DND-41 (cell line): ENCODE data around the gene LYRM1.

ENCODE experiments used
- ATAC-seq: fragments of 200-7000 bp; cut with Tn5 transposase; 3 replicates; pipeline ENCODE4 v1.9.1; 2021; ENCODE audit warnings: low read depth; ENCODE audit not compliant: insufficient read depth
- DNase-seq: peaks from one replicate; pipeline ENCODE4 v3.0.0-alpha.2; 2020
- H2AFZ ChIP-seq: 2 replicates; pipeline ENCODE4 v1.6.0; 2012; ENCODE audit warnings: low read depth, low read length
- H3K27ac ChIP-seq: 2 replicates; pipeline ENCODE4 v1.5.1; 2012; ENCODE audit warnings: low read length, inconsistent platforms
- H3K27me3 ChIP-seq: fragments of 200-600 bp; sonication (generic); 2 replicates; pipeline ENCODE4 v1.6.0; 2012; ENCODE audit warnings: low read length, mild to moderate bottlenecking, inconsistent platforms; ENCODE audit not compliant: insufficient read depth, poor library complexity
- H3K36me3 ChIP-seq: 2 replicates; pipeline ENCODE4 v1.5.1; 2012; ENCODE audit warnings: low read length, inconsistent platforms; ENCODE audit not compliant: insufficient read depth
- H3K4me1 ChIP-seq: 2 replicates; pipeline ENCODE4 v1.5.1; 2012; ENCODE audit warnings: mild to moderate bottlenecking, low read length; ENCODE audit not compliant: insufficient read depth
- H3K4me2 ChIP-seq: 2 replicates; pipeline ENCODE4 v1.6.0; 2012; ENCODE audit warnings: mild to moderate bottlenecking, moderate library complexity, low read length, inconsistent platforms; ENCODE audit not compliant: insufficient read depth
- H3K4me3 ChIP-seq, 2 experiments: fragments of 200-600 bp in 1 of 2; shearing (Covaris generic) in 1 of 2; 2 replicates each; pipeline ENCODE4 v1.5.1; 2012 to 2016; ENCODE audit warnings: inconsistent platforms in 2 of 2, low read length in 2 of 2, mild to moderate bottlenecking in 2 of 2, low read depth in 1 of 2, moderate library complexity in 1 of 2
- H3K79me2 ChIP-seq: 2 replicates; pipeline ENCODE4 v1.6.0; 2012; ENCODE audit warnings: low read length, inconsistent platforms; ENCODE audit not compliant: insufficient read depth
- H3K9ac ChIP-seq: 2 replicates; pipeline ENCODE4 v1.6.0; 2012; ENCODE audit warnings: low read depth, mild to moderate bottlenecking, inconsistent platforms, low read length, moderate library complexity
- H3K9me3 ChIP-seq: 2 replicates; pipeline ENCODE4 v1.5.1; 2012; ENCODE audit warnings: low read length, moderate library complexity, mild to moderate bottlenecking, inconsistent platforms; ENCODE audit not compliant: insufficient read depth, severe bottlenecking
- H4K20me1 ChIP-seq: 2 replicates; pipeline ENCODE4 v1.6.0; 2012; ENCODE audit warnings: low read length; ENCODE audit not compliant: insufficient read depth
- CTCF ChIP-seq: IDR thresholded peaks from 2 replicates; pipeline ENCODE4 v1.5.1; 2012; ENCODE audit warnings: borderline replicate concordance, low read length, moderate library complexity, mild to moderate bottlenecking; ENCODE audit not compliant: poor library complexity, severe bottlenecking; ENCODE audit errors: extremely low read depth
- EZH2 ChIP-seq: IDR thresholded peaks from 3 replicates; pipeline ENCODE4 v1.6.1; 2012; ENCODE audit warnings: borderline replicate concordance, low read depth, mild to moderate bottlenecking, moderate library complexity, low read length, inconsistent platforms; ENCODE audit not compliant: severe bottlenecking

Gene LYRM1

GRCh38 chr16:20954574-20954973 lies 54.0 kb downstream of the LYRM1 start:
- TF ChIP-seq EZH2 (no peak), CTCF (no peak)
- no peak for ATAC-seq
- Histone ChIP-seq H4K20me1 (no peaks in the 10 kb centered on the region), H3K27me3 (no peaks in the 10 kb centered on the region), H3K36me3 (no peaks in the 10 kb centered on the region), H3K27ac (no peak overlapping the region), H3K9me3 (no peaks in the 10 kb centered on the region), H3K79me2 (no peaks in the 10 kb centered on the region), H3K4me2 (no peak overlapping the region), H3K4me1 (no peaks in the 10 kb centered on the region), H2AFZ (no peak overlapping the region), H3K4me3 (no peak overlapping the region), H3K9ac (no peak overlapping the region)
- DNase-seq = no peak

- H3K9ac ChIP-seq = no peak overlapping the region
- H3K36me3 ChIP-seq = no peaks in the 10 kb centered on the region
- DNase-seq = no peak
- TF ChIP-seq CTCF (no peak), EZH2 (no peak)
- H3K9me3 ChIP-seq = no peaks in the 10 kb centered on the region
- no peak overlapping the region for H3K4me3 ChIP-seq
- H3K4me1 ChIP-seq = no peaks in the 10 kb centered on the region
- no peak overlapping the region for H3K4me2 ChIP-seq
- H3K79me2 ChIP-seq = no peaks in the 10 kb centered on the region
- no peak overlapping the region for H2AFZ ChIP-seq
- H4K20me1 ChIP-seq = no peaks in the 10 kb centered on the region
- ATAC-seq = no peak
- H3K27me3 ChIP-seq = no peaks in the 10 kb centered on the region
- no peak overlapping the region for H3K27ac ChIP-seq
Measured at GRCh38 chr16:20956319-20956718, 55.7 kb downstream of the LYRM1 start.

- no peak for TF ChIP-seq CTCF
- no peak for TF ChIP-seq EZH2
- no peaks in the 10 kb centered on the region for H3K9me3 ChIP-seq
- ATAC-seq (no peak), DNase-seq (no peak)
- no peaks in the 10 kb centered on the region for H3K36me3 ChIP-seq
- H3K27me3 ChIP-seq = no peaks in the 10 kb centered on the region
- H3K4me2 ChIP-seq = no peak overlapping the region
- no peak overlapping the region for H2AFZ ChIP-seq
- no peak overlapping the region for H3K27ac ChIP-seq
- no peak overlapping the region for H3K4me3 ChIP-seq
- H3K79me2 ChIP-seq = no peaks in the 10 kb centered on the region
- no peak overlapping the region for H3K9ac ChIP-seq
- H3K4me1 ChIP-seq = no peaks in the 10 kb centered on the region
- no peaks in the 10 kb centered on the region for H4K20me1 ChIP-seq
Measured at GRCh38 chr16:20957153-20957552, 56.6 kb downstream of the LYRM1 start.

GRCh38 chr16:20960899-20961298 lies 60.3 kb downstream of the LYRM1 start:
- Histone ChIP-seq H2AFZ (no peak overlapping the region), H3K9ac (no peak overlapping the region), H3K9me3 (no peaks in the 10 kb centered on the region), H3K4me1 (no peaks in the 10 kb centered on the region), H3K4me2 (no peak overlapping the region), H3K27me3 (no peaks in the 10 kb centered on the region), H3K79me2 (no peaks in the 10 kb centered on the region), H3K27ac (no peak overlapping the region), H4K20me1 (no peaks in the 10 kb centered on the region), H3K4me3 (no peak overlapping the region), H3K36me3 (no peaks in the 10 kb centered on the region)
- TF ChIP-seq EZH2 (no peak), CTCF (no peak)
- DNase-seq = no peak
- ATAC-seq = no peak
